ENCODE measurements around the gene FGFR2. TPM values are rescaled to one million over a fixed set of nuclear protein-coding genes. Genes with fewer than 3 reads are reported as not detected.

Gene FGFR2
- total RNA-seq, 1 experiment from 2014 or later, result 5.7 TPM

GRCh38 chr10:121526135-121526790 is 72.0 kb downstream of the FGFR2 start:
- no peaks in the 10 kb centered on the region for H3K9me3 ChIP-seq (ENCODE audit: control insufficient read depth, insufficient read depth, low read depth, low read length)
- H3K27ac ChIP-seq (ENCODE audit: low read length), result no peak overlapping the region
- DNase-seq (ENCODE audit: low read depth, low spot score), result no peak
- in situ Hi-C loops (cut with HindIII; ENCODE audit: low pct_unique_long_range_greater_than_20kb, low sequenced_read_pairs), result no loop called here
- H3K4me1 ChIP-seq (ENCODE audit: control insufficient read depth, insufficient read depth, low read length), result peaks cover 27% of the 10 kb centered on the region
- CTCF ChIA-PET, result interaction anchor here (0.5 kb wide), 1 partner anchor 45 kb away, joined by 6 read pairs; no protein-coding TSS in a partner anchor
- TF ChIP-seq SIN3A (IDR thresholded peaks at IDR 0.05; ENCODE audit: borderline replicate concordance, insufficient read depth, low read depth, low read length) (no peak), TCF7L2 (IDR thresholded peaks at IDR 0.05; ENCODE audit: low read depth, low read length) (no peak)
- BruUV-seq (replicated peaks), result no TSS peak
- H3K36me3 ChIP-seq (ENCODE audit: control insufficient read depth, insufficient read depth, low read length), result no peaks in the 10 kb centered on the region
- H3K27me3 ChIP-seq (ENCODE audit: control insufficient read depth, insufficient read depth, low read length), result no peaks in the 10 kb centered on the region
- H3K4me3 ChIP-seq (ENCODE audit: low read depth in 2 of 2, low read length in 2 of 2), result no peak overlapping the region
- POLR2A ChIA-PET, result interaction anchor here (0.7 kb wide), 1 partner anchor 162 kb away, joined by 3 read pairs; no protein-coding TSS in a partner anchor
- no peak for ATAC-seq
- intact Hi-C loops (cut with micrococcal nuclease; ENCODE audit: unreplicated experiment), result no loop called here

- intact Hi-C loops (cut with micrococcal nuclease; ENCODE audit: unreplicated experiment), result no loop called here
- POLR2A ChIA-PET, result no interaction called here
- CTCF ChIA-PET, result no interaction called here
- no peaks in the 10 kb centered on the region for H3K9me3 ChIP-seq (ENCODE audit: control insufficient read depth, insufficient read depth, low read depth, low read length)
- BruUV-seq (replicated peaks), result no TSS peak
- no peaks in the 10 kb centered on the region for H3K27me3 ChIP-seq (ENCODE audit: control insufficient read depth, insufficient read depth, low read length)
- no peaks in the 10 kb centered on the region for H3K36me3 ChIP-seq (ENCODE audit: control insufficient read depth, insufficient read depth, low read length)
- no peak; the same call in 1 of the 2 replicates for ATAC-seq
- TF ChIP-seq REST (IDR thresholded peaks at IDR 0.05; ENCODE audit: insufficient read depth in 1 of 2, low read depth in 2 of 2, low read length in 1 of 2) (no peak), POLR2AphosphoS5 (IDR thresholded peaks at IDR 0.05; ENCODE audit: low read depth, low read length) (no peak), TCF7L2 (IDR thresholded peaks at IDR 0.05; ENCODE audit: low read depth, low read length) (no peak), SIN3A (IDR thresholded peaks at IDR 0.05; ENCODE audit: borderline replicate concordance, insufficient read depth, low read depth, low read length) (no peak), CTCF (IDR thresholded peaks at IDR 0.05) (no peak)
- peaks cover 27% of the 10 kb centered on the region for H3K4me1 ChIP-seq (ENCODE audit: control insufficient read depth, insufficient read depth, low read length)
- in situ Hi-C loops (cut with HindIII; ENCODE audit: low pct_unique_long_range_greater_than_20kb, low sequenced_read_pairs), result no loop called here
- peak overlapping the region; percentile 25; the same call in 1 of the 2 replicates for H3K27ac ChIP-seq (ENCODE audit: low read length)
- DNase-seq (ENCODE audit: low read depth, low spot score), result no peak
- no peak overlapping the region for H3K4me3 ChIP-seq (ENCODE audit: low read depth in 2 of 2, low read length in 2 of 2)
Observed at GRCh38 chr10:121525251-121526134, 72.8 kb downstream of the FGFR2 start.

Measured in Panc1 (cell line).